Right atrium auricular region (tissue), 2 donors: ENCODE results near the gene PGF. TPM values are rescaled to one million over a fixed set of nuclear protein-coding genes. Genes with fewer than 3 reads are reported as not detected.

ENCODE experiments used
- DNase-seq: peaks from one replicate; pipeline ENCODE4 v3.0.0-alpha.2; 2019; ENCODE audit warnings: low spot score
- H3K27ac ChIP-seq, 2 donors: fragments of 200-600 bp; sonication (generic); 1 replicate in 1 of 2; 2 replicates in 1 of 2; pipeline ENCODE4 v1.5.1; 2016 to 2019
- H3K27me3 ChIP-seq, 2 donors: fragments of 200-600 bp; sonication (generic); one replicate each; pipeline versions ENCODE4 v1.5.1 to v1.6.0; 2017 to 2019
- H3K36me3 ChIP-seq: fragments of 200-600 bp; sonication (generic); one replicate; pipeline ENCODE4 v1.5.1; 2016
- H3K4me1 ChIP-seq, 2 donors: fragments of 200-600 bp; sonication (generic); one replicate each; pipeline versions ENCODE4 v1.5.1 to v1.6.0; 2017 to 2019
- H3K4me3 ChIP-seq, 2 donors: fragments of 200-600 bp; sonication (generic); 1 replicate in 1 of 2; 2 replicates in 1 of 2; pipeline ENCODE4 v1.5.1; 2017 to 2019; ENCODE audit warnings: mild to moderate bottlenecking in 1 of 2, moderate library complexity in 1 of 2
- H3K9me3 ChIP-seq, 2 donors: fragments of 200-600 bp; sonication (generic); one replicate each; pipeline ENCODE4 v1.5.1; 2019
- total RNA-seq, 2 donors: library from RNA; depleted of rRNA; stranded (reverse); fragments of >200 nt; gene quantifications; one replicate each; pipeline ENCODE4 v1.1.0, GENCODE V29; 2016
- TF ChIP-seq, protein P1 (sequence below), 2 donors: fragments of 200-600 bp; sonication (generic); IDR thresholded peaks; one replicate each; pipeline ENCODE4 v1.5.1; 2019; ENCODE audit warnings: antibody characterized with exemption in 2 of 2

PGF gene
- total RNA-seq, 2 donors from 2014 or later: 3.3 to 7.0 TPM

DNA sequence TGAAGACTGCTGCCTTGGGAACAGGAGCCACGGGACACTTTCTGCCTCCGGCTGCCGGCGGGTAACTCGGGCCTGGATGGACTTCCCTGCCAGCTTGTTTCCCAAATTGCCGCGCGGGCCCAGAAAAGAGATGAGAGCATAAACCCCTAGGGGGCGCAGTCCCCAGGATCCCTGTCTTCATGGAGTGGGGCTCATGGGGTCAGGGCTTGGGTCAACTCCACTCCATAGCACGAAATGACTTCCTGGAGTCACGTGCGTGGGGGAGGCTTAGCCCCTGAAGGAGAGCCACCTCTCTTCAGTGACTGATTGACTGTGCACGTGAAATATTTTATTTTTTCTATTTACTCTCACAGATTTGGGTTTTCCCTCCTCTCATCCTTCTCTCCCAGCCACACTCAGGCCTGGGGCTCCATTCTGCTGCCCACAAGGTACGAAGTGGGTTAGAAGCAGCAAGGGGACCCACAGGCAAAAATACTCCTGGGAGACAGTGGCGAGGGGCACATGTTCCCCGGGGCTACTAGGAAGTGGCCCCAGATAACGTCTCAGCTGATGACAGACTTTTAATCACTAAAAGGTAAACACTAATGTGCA is 10.0 kb downstream of the PGF start:
- TF ChIP-seq, protein P1, sequence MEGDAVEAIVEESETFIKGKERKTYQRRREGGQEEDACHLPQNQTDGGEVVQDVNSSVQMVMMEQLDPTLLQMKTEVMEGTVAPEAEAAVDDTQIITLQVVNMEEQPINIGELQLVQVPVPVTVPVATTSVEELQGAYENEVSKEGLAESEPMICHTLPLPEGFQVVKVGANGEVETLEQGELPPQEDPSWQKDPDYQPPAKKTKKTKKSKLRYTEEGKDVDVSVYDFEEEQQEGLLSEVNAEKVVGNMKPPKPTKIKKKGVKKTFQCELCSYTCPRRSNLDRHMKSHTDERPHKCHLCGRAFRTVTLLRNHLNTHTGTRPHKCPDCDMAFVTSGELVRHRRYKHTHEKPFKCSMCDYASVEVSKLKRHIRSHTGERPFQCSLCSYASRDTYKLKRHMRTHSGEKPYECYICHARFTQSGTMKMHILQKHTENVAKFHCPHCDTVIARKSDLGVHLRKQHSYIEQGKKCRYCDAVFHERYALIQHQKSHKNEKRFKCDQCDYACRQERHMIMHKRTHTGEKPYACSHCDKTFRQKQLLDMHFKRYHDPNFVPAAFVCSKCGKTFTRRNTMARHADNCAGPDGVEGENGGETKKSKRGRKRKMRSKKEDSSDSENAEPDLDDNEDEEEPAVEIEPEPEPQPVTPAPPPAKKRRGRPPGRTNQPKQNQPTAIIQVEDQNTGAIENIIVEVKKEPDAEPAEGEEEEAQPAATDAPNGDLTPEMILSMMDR (IDR thresholded peaks at IDR 0.05): peak; percentile 21 to 49
- Histone ChIP-seq H3K4me3 (no peak overlapping the region), H3K4me1 (peaks cover 0 to 41% of the 10 kb centered on the region in 2 donors), H3K27me3 (no peaks in the 10 kb centered on the region), H3K9me3 (no peaks in the 10 kb centered on the region), H3K27ac (no peak overlapping the region), H3K36me3 (no peaks in the 10 kb centered on the region)
- no peak for DNase-seq

DNA sequence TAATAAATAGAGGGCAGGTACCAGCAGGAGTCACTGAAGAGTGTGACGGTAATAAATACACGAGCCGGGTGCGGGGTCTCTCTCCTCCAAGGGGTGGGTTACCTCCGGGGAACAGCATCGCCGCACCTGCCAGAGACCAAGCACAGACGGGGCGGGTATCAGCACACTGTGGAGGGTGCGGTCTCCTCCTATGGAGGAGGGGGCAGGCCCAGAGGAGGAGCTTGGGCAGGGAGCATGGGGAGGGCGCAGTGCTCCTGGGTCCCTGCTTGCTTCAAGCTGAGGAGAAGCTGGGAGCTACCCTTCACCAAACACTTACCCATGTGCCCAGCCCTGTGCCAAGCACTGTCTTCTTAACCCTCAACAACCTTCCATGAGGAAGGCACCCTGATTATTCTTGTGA is 12.8 kb downstream of the PGF start:
- Histone ChIP-seq H3K27ac (peak overlapping the region; percentile 78), H3K9me3 (no peaks in the 10 kb centered on the region), H3K4me1 (peaks cover 0 to 57% of the 10 kb centered on the region in 2 donors), H3K4me3 (no peak overlapping the region), H3K27me3 (no peaks in the 10 kb centered on the region), H3K36me3 (no peaks in the 10 kb centered on the region)
- TF ChIP-seq, protein P1 (IDR thresholded peaks at IDR 0.05): no peak
- no peak for DNase-seq

- no peak overlapping the region for H3K4me3 ChIP-seq
- peak overlapping the region; percentile 78 for H3K27ac ChIP-seq
- peaks cover 0 to 57% of the 10 kb centered on the region in 2 donors for H3K4me1 ChIP-seq
- no peak for DNase-seq
- no peaks in the 10 kb centered on the region for H3K9me3 ChIP-seq
- no peaks in the 10 kb centered on the region for H3K36me3 ChIP-seq
- TF ChIP-seq, protein P1 (IDR thresholded peaks at IDR 0.05): no peak
- H3K27me3 ChIP-seq: no peaks in the 10 kb centered on the region
Observed at GRCh38 chr14:74942181-74942580, 13.2 kb downstream of the PGF start.

GRCh38 chr14:74941676-74942097 is 13.7 kb downstream of the PGF start:
- no peaks in the 10 kb centered on the region for H3K9me3 ChIP-seq
- H3K36me3 ChIP-seq: no peaks in the 10 kb centered on the region
- H3K27ac ChIP-seq: peak overlapping the region; percentile 78
- H3K4me1 ChIP-seq: peaks cover 0 to 53% of the 10 kb centered on the region in 2 donors
- no peaks in the 10 kb centered on the region for H3K27me3 ChIP-seq
- H3K4me3 ChIP-seq: no peak overlapping the region
- TF ChIP-seq, protein P1 (IDR thresholded peaks at IDR 0.05): no peak
- DNase-seq: peak; percentile 75

GRCh38 chr14:74940956-74941565 is 14.3 kb downstream of the PGF start:
- H3K27ac ChIP-seq: peak overlapping the region; percentile 78
- TF ChIP-seq, protein P1 (IDR thresholded peaks at IDR 0.05): no peak
- H3K27me3 ChIP-seq: no peaks in the 10 kb centered on the region
- H3K4me3 ChIP-seq: no peak overlapping the region
- no peaks in the 10 kb centered on the region for H3K9me3 ChIP-seq
- H3K36me3 ChIP-seq: no peaks in the 10 kb centered on the region
- peaks cover 0 to 46% of the 10 kb centered on the region in 2 donors for H3K4me1 ChIP-seq
- no peak for DNase-seq
